Hepatic stellate cell (primary cell): ENCODE results near the gene PROX1.

Experiments used
- DNase-seq: peaks from one replicate; pipeline ENCODE4 v3.0.0; 2011; ENCODE audit warnings: low spot score

The PROX1 gene

GRCh38 chr1:213979751-213980586 lies 7.8 kb upstream of the PROX1 start:
- DNase-seq, result no peak

- no peak for DNase-seq
Observed at GRCh38 chr1:213980906-213981305, 6.9 kb upstream of the PROX1 start.

GRCh38 chr1:213982289-213982671 lies 5.5 kb upstream of the PROX1 start:
- no peak for DNase-seq

GRCh38 chr1:213982672-213983492 lies 4.9 kb upstream of the PROX1 start:
- no peak for DNase-seq

GRCh38 chr1:213983493-213984386 lies 4.0 kb upstream of the PROX1 start:
- DNase-seq, result no peak

GRCh38 chr1:213984387-213985208 lies 3.2 kb upstream of the PROX1 start:
- no peak for DNase-seq

- DNase-seq, result no peak
Observed at GRCh38 chr1:213985209-213986019, 2.4 kb upstream of the PROX1 start.

- no peak for DNase-seq
Observed at GRCh38 chr1:213986020-213986924, 1.5 kb upstream of the PROX1 start.

GRCh38 chr1:213986925-213987250 lies 885 bp upstream of the PROX1 start:
- DNase-seq, result no peak

- DNase-seq, result peak; percentile 85
Observed at GRCh38 chr1:213987422-213987926, 299 bp upstream of the PROX1 start.

- peak; percentile 28 for DNase-seq
Observed at GRCh38 chr1:213988507-213989001, 781 bp downstream of the PROX1 start.

GRCh38 chr1:213989002-213989855 lies 1.5 kb downstream of the PROX1 start:
- no peak for DNase-seq

GRCh38 chr1:213993929-213994328 lies 6.2 kb downstream of the PROX1 start:
- DNase-seq, result no peak

GRCh38 chr1:213994888-213995287 lies 7.1 kb downstream of the PROX1 start:
- DNase-seq, result no peak

GRCh38 chr1:213995603-213996002 lies 7.8 kb downstream of the PROX1 start:
- no peak for DNase-seq

GRCh38 chr1:213996320-213997037 lies 8.7 kb downstream of the PROX1 start:
- no peak for DNase-seq

- DNase-seq, result no peak
Observed at GRCh38 chr1:213997038-213997771, 9.4 kb downstream of the PROX1 start.
